WTC11 (cell line): ENCODE measurements around the gene PRRC2B. TPM values are rescaled to one million over a fixed set of nuclear protein-coding genes. Genes with fewer than 3 reads are reported as not detected.

Source experiments
- ATAC-seq: fragments of 200-7000 bp; cut with Tn5 transposase; 2 replicates; pipeline ENCODE4 v1.10.0; 2021; ENCODE audit warnings: mild to moderate bottlenecking, moderate library complexity
- CTCF ChIA-PET: fragments of 300-600 bp; sonication (Branson Sonifier 250); formaldehyde crosslinking; loops from one replicate; lab custom pipeline; 2021; ENCODE audit warnings: antibody characterized with exemption; lab: Charles Lee
- POLR2A ChIA-PET: fragments of 350-600 bp; sonication (Branson Sonifier 250); formaldehyde crosslinking; loops from one replicate; lab custom pipeline; 2021; ENCODE audit warnings: antibody characterized with exemption; lab: Charles Lee
- DNase-seq: peaks from one replicate; pipeline ENCODE4 v3.0.0; 2021; ENCODE audit warnings: low spot score
- H3K27ac Mint-ChIP-seq: 2 replicates; pipeline ENCODE4 v1.8.0; 2021; ENCODE audit warnings: mixed read lengths
- H3K27me3 Mint-ChIP-seq: 2 replicates; pipeline ENCODE4 v1.8.0; 2021; ENCODE audit warnings: low read depth, mild to moderate bottlenecking, moderate library complexity, mixed read lengths
- H3K36me3 Mint-ChIP-seq: 2 replicates; pipeline ENCODE4 v1.8.0; 2021; ENCODE audit warnings: mixed read lengths
- H3K4me1 Mint-ChIP-seq: 2 replicates; pipeline ENCODE4 v1.8.0; 2022; ENCODE audit warnings: mixed read lengths
- H3K4me3 Mint-ChIP-seq: 2 replicates; pipeline ENCODE4 v1.8.0; 2021; ENCODE audit warnings: mild to moderate bottlenecking, moderate library complexity, mixed read lengths
- H3K9me3 Mint-ChIP-seq: 2 replicates; pipeline ENCODE4 v1.8.0; 2021; ENCODE audit warnings: mixed read lengths
- ATF2 ChIP-seq: sonication (generic); formaldehyde crosslinking; IDR thresholded peaks from 2 replicates; pipeline ENCODE4 v1.8.1; 2022; ENCODE audit warnings: low read depth, missing genetic modification reagents, borderline replicate concordance
- EMX1 ChIP-seq: fragments of 250-450 bp; sonication (Bioruptor Pico); IDR thresholded peaks from 2 replicates; pipeline ENCODE4 v1.8.0; 2021; ENCODE audit warnings: mild to moderate bottlenecking
- ERG ChIP-seq: fragments of 250-450 bp; sonication (Bioruptor Pico); IDR thresholded peaks from 2 replicates; pipeline ENCODE4 v1.8.0; 2021; ENCODE audit warnings: mild to moderate bottlenecking
- FOXJ3 ChIP-seq: sonication (generic); formaldehyde crosslinking; IDR thresholded peaks from 2 replicates; pipeline ENCODE4 v1.9.0; 2021; ENCODE audit warnings: missing genetic modification reagents, mild to moderate bottlenecking, borderline replicate concordance
- FOXP1 ChIP-seq: sonication (generic); formaldehyde crosslinking; IDR thresholded peaks from 2 replicates; pipeline ENCODE4 v1.8.0; 2022; ENCODE audit warnings: missing genetic modification reagents, mild to moderate bottlenecking, moderate library complexity, borderline replicate concordance
- HMGA2 ChIP-seq: fragments of 250-450 bp; sonication (Bioruptor Pico); IDR thresholded peaks from 2 replicates; pipeline ENCODE4 v1.4.0; 2021; ENCODE audit warnings: mild to moderate bottlenecking, moderate library complexity
- IRF1 ChIP-seq: sonication (generic); formaldehyde crosslinking; IDR thresholded peaks from 2 replicates; pipeline ENCODE4 v1.8.0; 2023; ENCODE audit warnings: missing genetic modification reagents
- MYBL2 ChIP-seq: sonication (generic); formaldehyde crosslinking; IDR thresholded peaks from 2 replicates; pipeline ENCODE4 v1.8.1; 2023; ENCODE audit warnings: mild to moderate bottlenecking, moderate library complexity, missing genetic modification reagents
- NFE2L1 ChIP-seq: sonication (generic); formaldehyde crosslinking; IDR thresholded peaks from 2 replicates; pipeline ENCODE4 v1.8.1; 2023; ENCODE audit warnings: missing genetic modification reagents
- NFYB ChIP-seq: sonication (generic); formaldehyde crosslinking; conservative IDR thresholded peaks from 2 replicates; pipeline ENCODE4 v1.8.0; 2022; ENCODE audit warnings: low read depth, missing genetic modification reagents
- PREB ChIP-seq: sonication (generic); formaldehyde crosslinking; IDR thresholded peaks from 2 replicates; pipeline ENCODE4 v1.8.1; 2022; ENCODE audit warnings: mild to moderate bottlenecking, missing genetic modification reagents, moderate library complexity, borderline replicate concordance
- SP1 ChIP-seq: sonication (generic); formaldehyde crosslinking; conservative IDR thresholded peaks from 2 replicates; pipeline ENCODE4 v1.8.1; 2022; ENCODE audit warnings: missing genetic modification reagents
- USF2 ChIP-seq: sonication (generic); formaldehyde crosslinking; IDR thresholded peaks from 2 replicates; pipeline ENCODE4 v1.8.1; 2023; ENCODE audit warnings: mild to moderate bottlenecking, missing genetic modification reagents, moderate library complexity
- ZBTB21 ChIP-seq: sonication (generic); formaldehyde crosslinking; IDR thresholded peaks from 2 replicates; pipeline ENCODE4 v1.8.1; 2023; ENCODE audit warnings: mild to moderate bottlenecking, missing genetic modification reagents, borderline replicate concordance
- ZNF317 ChIP-seq: sonication (generic); formaldehyde crosslinking; IDR thresholded peaks from 2 replicates; pipeline ENCODE4 v1.8.1; 2023; ENCODE audit warnings: low read depth, mild to moderate bottlenecking, moderate library complexity, missing genetic modification reagents, borderline replicate concordance
- ZNF423 ChIP-seq: fragments of 250-450 bp; sonication (Bioruptor Pico); IDR thresholded peaks from 2 replicates; pipeline ENCODE4 v2.1.2; 2022; ENCODE audit warnings: mild to moderate bottlenecking, moderate library complexity
- total RNA-seq: library from RNA; stranded (reverse); gene quantifications from 3 replicates; pipeline ENCODE4 v1.2.3, GENCODE V29; 2021

PRRC2B gene
- total RNA-seq, 1 experiment from 2014 or later: 272 TPM

GRCh38 chr9:131459056-131459455 is 65.2 kb downstream of the PRRC2B start (continued):
- TF ChIP-seq SP1 (CRISPR knock-in tag) (no peak), HMGA2 (CRISPR knock-in tag) (no peak), NFE2L1 (CRISPR knock-in tag) (no peak)

- Mint-ChIP-seq H3K4me3 (no peak overlapping the region), H3K4me1 (no peaks in the 10 kb centered on the region), H3K27me3 (no peaks in the 10 kb centered on the region), H3K9me3 (no peaks in the 10 kb centered on the region)
- ChIA-PET CTCF (no interaction called here), POLR2A (no interaction called here)
- no peak for DNase-seq
- ATAC-seq: no peak
- no peak for TF ChIP-seq EMX1 (CRISPR knock-in tag)
- no peak for TF ChIP-seq FOXP1 (CRISPR knock-in tag)
- TF ChIP-seq MYBL2 (CRISPR knock-in tag): no peak
- no peak for TF ChIP-seq SP1 (CRISPR knock-in tag)
- TF ChIP-seq ATF2 (CRISPR knock-in tag): no peak
- TF ChIP-seq ZBTB21 (CRISPR knock-in tag): no peak
- TF ChIP-seq ERG (CRISPR knock-in tag): no peak
- TF ChIP-seq USF2 (CRISPR knock-in tag): no peak
- no peak for TF ChIP-seq ZNF423 (CRISPR knock-in tag)
- TF ChIP-seq IRF1 (CRISPR knock-in tag): no peak
- TF ChIP-seq FOXJ3 (CRISPR knock-in tag): no peak
- TF ChIP-seq NFYB (CRISPR knock-in tag): no peak
- TF ChIP-seq PREB (CRISPR knock-in tag): no peak
- TF ChIP-seq, all 79 proteins: peak for 0
- Mint-ChIP-seq H3K27ac (peak overlapping the region; percentile 32), H3K36me3 (peaks cover 88% of the 10 kb centered on the region)
Observed at GRCh38 chr9:131461166-131461565, 67.3 kb downstream of the PRRC2B start.

GRCh38 chr9:131464354-131465000 is 70.6 kb downstream of the PRRC2B start:
- H3K4me1 Mint-ChIP-seq: no peaks in the 10 kb centered on the region
- no peak overlapping the region for H3K4me3 Mint-ChIP-seq
- POLR2A ChIA-PET: no interaction called here
- H3K27ac Mint-ChIP-seq: no peak overlapping the region
- H3K9me3 Mint-ChIP-seq: no peaks in the 10 kb centered on the region
- H3K27me3 Mint-ChIP-seq: no peaks in the 10 kb centered on the region
- DNase-seq (no peak), ATAC-seq (no peak)
- no peak for TF ChIP-seq ZNF317 (CRISPR knock-in tag)
- TF ChIP-seq, all 79 proteins: peak for 0
- CTCF ChIA-PET: interaction anchor here (1.2 kb wide), 1 partner anchor 13 kb away, joined by 4 read pairs; no protein-coding TSS in a partner anchor
- peaks cover 81% of the 10 kb centered on the region for H3K36me3 Mint-ChIP-seq
